Activated CD8-positive, alpha-beta T cell treated with anti-CD3 and anti-CD28 coated beads for 36 hours (primary cell): Measurements from ENCODE around the gene CFAP69. TPM values are rescaled to one million over a fixed set of nuclear protein-coding genes. Genes with fewer than 3 reads are reported as not detected.
"Not testable (repeated sequence)": the region's sequence is repeated elsewhere in the genome, so short reads cannot be mapped to it uniquely, and the experiment has no call there.

Experiments
- ATAC-seq: fragments of 200-7000 bp; cut with Tn5 transposase; one replicate; pipeline ENCODE4 v1.10.0; 2021; ENCODE audit warnings: mild to moderate bottlenecking, moderate library complexity
- CTCF ChIA-PET: fragments of 350-600 bp; sonication (Branson Sonifier 250); formaldehyde crosslinking; loops from one replicate; lab custom pipeline; 2021; ENCODE audit warnings: antibody characterized with exemption; lab: Charles Lee
- POLR2A ChIA-PET: fragments of 350-600 bp; sonication (Branson Sonifier 250); formaldehyde crosslinking; loops from one replicate; lab custom pipeline; 2021; ENCODE audit warnings: antibody characterized with exemption; lab: Charles Lee
- DNase-seq: peaks from one replicate; pipeline ENCODE4 v3.0.0-alpha.2; 2020
- H3K27ac Mint-ChIP-seq: one replicate; pipeline ENCODE4 v1.8.0; 2021; ENCODE audit warnings: mild to moderate bottlenecking, mixed read lengths
- H3K27me3 Mint-ChIP-seq: one replicate; pipeline ENCODE4 v1.8.0; 2021; ENCODE audit warnings: mixed read lengths
- H3K36me3 Mint-ChIP-seq: one replicate; pipeline ENCODE4 v1.8.0; 2021; ENCODE audit warnings: low read depth, mixed read lengths
- H3K4me1 Mint-ChIP-seq: one replicate; pipeline ENCODE4 v1.8.0; 2021; ENCODE audit warnings: low read depth, mixed read lengths
- H3K4me3 Mint-ChIP-seq: one replicate; pipeline ENCODE4 v1.8.0; 2021; ENCODE audit warnings: mild to moderate bottlenecking, moderate library complexity, mixed read lengths
- H3K9me3 Mint-ChIP-seq: one replicate; pipeline ENCODE4 v1.8.0; 2021; ENCODE audit warnings: mixed read lengths
- intact Hi-C: fragments of 100-400 bp; cut with micrococcal nuclease; formaldehyde crosslinking; loops from one replicate; pipeline ENCODE4 v1.10.0; 2022
- total RNA-seq, 2 experiments: library from RNA; stranded (reverse); gene quantifications; one replicate each; pipeline ENCODE4 v1.2.3, GENCODE V29; 2021
- TF ChIP-seq, protein P1 (sequence below): fragments of 200-600 bp; IDR thresholded peaks from one replicate; pipeline ENCODE4 v1.8.0; 2022; ENCODE audit warnings: antibody characterized with exemption, mild to moderate bottlenecking

The CFAP69 gene
- total RNA-seq, 2 experiments from 2014 or later = 0.07 to 0.69 TPM

DNA sequence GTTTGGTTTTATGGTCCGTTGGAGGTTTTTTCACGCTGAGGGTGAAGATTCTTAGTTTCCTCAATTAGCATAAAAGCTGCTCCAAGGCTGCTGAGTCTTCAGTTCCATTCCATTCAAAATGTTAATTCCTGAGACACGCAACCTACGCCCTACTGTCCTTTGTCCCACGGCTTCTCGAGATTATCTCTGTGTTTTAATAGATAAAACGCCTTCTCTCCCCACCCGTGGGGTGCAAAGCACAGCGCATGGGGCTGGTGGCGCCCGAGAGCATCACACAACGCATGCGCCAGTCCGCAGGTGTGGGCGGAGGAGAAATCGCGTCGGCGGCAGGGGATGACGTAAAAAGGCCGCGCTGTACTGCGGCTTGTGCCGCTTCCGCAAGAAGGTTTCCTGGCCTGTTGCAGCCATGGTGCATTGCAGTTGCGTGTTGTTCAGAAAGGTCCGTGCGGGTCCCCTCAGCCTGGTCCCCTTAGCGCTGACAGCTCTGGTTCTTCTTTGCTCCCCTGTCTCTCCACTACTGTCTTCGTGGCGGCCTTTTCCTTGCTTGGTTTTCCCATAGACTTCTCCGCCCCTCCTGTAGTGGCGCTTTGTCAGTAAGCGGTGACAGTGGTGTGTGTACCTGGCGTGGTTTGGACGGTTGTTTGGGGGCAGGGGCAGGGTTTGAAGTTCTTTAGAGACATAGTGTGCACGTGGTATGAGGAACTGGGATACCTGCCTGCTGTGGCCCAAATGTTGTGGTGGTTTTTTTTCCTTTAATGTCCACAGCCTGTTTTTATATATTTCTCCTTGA, 101.6 kb downstream of the CFAP69 start, which contains the start of gene GTPBP10:
GTPBP10 (plus strand) TSS at position 381 of the 790 bp plus-strand sequence; CDS start at position 407, 26 bp downstream.
- peak within 1 kb of the TSS; percentile 95 for H3K4me3 Mint-ChIP-seq
- H3K27me3 Mint-ChIP-seq = no peaks in the 10 kb centered on the region
- ATAC-seq (peak; percentile 97), DNase-seq (peak; percentile 96)
- ChIA-PET CTCF (interaction anchor here (0.5 to 1.7 kb wide), 17 partner anchors 8 to 184 kb away, joined by 3 to 6 read pairs (median 3); partner anchors contain the start of gene CLDN12), POLR2A (interaction anchor here (0.7 to 2.1 kb wide), 5 partner anchors 11 to 1899 kb away, joined by 3 to 14 read pairs (median 3); partner anchors contain the start of gene CLDN12)
- H3K4me1 Mint-ChIP-seq = peaks cover 39% of the 10 kb centered on the region
- H3K36me3 Mint-ChIP-seq = peaks cover 37% of the 10 kb centered on the region
- intact Hi-C loops = loop anchor here (5.0 kb wide), 1 partner anchor 56 kb away; the partner anchor contains the start of gene CLDN12
- peaks cover 2% of the 10 kb centered on the region for H3K9me3 Mint-ChIP-seq
- TF ChIP-seq, protein P1, sequence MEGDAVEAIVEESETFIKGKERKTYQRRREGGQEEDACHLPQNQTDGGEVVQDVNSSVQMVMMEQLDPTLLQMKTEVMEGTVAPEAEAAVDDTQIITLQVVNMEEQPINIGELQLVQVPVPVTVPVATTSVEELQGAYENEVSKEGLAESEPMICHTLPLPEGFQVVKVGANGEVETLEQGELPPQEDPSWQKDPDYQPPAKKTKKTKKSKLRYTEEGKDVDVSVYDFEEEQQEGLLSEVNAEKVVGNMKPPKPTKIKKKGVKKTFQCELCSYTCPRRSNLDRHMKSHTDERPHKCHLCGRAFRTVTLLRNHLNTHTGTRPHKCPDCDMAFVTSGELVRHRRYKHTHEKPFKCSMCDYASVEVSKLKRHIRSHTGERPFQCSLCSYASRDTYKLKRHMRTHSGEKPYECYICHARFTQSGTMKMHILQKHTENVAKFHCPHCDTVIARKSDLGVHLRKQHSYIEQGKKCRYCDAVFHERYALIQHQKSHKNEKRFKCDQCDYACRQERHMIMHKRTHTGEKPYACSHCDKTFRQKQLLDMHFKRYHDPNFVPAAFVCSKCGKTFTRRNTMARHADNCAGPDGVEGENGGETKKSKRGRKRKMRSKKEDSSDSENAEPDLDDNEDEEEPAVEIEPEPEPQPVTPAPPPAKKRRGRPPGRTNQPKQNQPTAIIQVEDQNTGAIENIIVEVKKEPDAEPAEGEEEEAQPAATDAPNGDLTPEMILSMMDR = peak; percentile 68
- H3K27ac Mint-ChIP-seq = peak within 1 kb of the TSS; percentile 98

DNA sequence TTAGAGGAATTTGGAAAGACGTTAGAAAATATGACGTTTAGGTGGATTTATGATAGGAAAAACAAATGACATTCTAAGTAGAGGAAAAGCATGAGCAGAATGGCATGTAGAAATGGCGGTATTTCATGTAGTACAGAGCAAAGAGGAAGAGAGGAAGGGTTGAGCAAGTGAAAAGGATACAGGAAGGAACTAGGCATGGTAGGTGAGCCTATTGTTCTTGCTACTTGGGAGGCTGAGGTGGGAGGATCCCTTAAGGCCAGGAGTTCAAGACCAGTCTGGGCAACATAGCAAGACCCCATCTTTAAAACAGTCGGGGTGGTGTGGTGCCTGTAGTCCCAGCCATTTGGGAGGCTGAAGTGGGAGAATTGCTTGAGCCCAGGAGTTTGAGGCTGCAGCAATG, 102.8 kb downstream of the CFAP69 start:
- H3K4me3 Mint-ChIP-seq = peak overlapping the region; percentile 95
- TF ChIP-seq, protein P1 = no peak
- intact Hi-C loops = loop anchor here (5.0 kb wide), 1 partner anchor 55 kb away; the partner anchor contains the start of gene CLDN12
- H3K27ac Mint-ChIP-seq = peak overlapping the region; percentile 98
- ChIA-PET CTCF (interaction anchor here (0.7 kb wide), 1 partner anchor 105 kb away, joined by 3 read pairs; no protein-coding TSS in a partner anchor), POLR2A (no interaction called here)
- no peak for DNase-seq
- no peaks in the 10 kb centered on the region for H3K27me3 Mint-ChIP-seq
- peaks cover 46% of the 10 kb centered on the region for H3K4me1 Mint-ChIP-seq
- ATAC-seq = no peak
- H3K9me3 Mint-ChIP-seq = peaks cover 2% of the 10 kb centered on the region
- peaks cover 47% of the 10 kb centered on the region for H3K36me3 Mint-ChIP-seq

DNA sequence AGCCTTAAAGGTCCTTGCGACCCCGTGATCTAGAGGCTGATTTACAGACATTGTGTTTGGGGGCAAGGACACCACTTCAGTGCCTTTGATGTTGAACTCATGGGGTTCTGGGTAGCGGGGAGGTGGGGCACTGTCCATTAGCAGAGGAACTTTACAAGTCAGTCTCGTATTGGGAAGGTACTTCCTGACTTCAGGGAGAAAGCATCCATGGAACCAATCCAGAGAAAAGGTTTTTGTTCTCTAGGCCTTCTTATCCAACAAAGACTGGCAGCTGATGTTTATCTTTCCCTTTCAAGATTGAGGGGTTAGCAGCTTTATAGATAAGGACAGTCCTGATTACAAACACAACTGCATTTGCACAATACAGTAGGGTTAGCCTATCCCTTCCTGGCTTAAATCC, 104.3 kb downstream of the CFAP69 start:
- Mint-ChIP-seq H3K9me3 (peaks cover 2% of the 10 kb centered on the region), H3K4me3 (no peak overlapping the region), H3K27me3 (no peaks in the 10 kb centered on the region), H3K4me1 (peaks cover 47% of the 10 kb centered on the region), H3K27ac (no peak overlapping the region), H3K36me3 (peaks cover 54% of the 10 kb centered on the region)
- DNase-seq = no peak
- TF ChIP-seq, protein P1 = no peak
- no peak for ATAC-seq
- ChIA-PET CTCF (interaction anchor here (1.0 kb wide), 1 partner anchor 10 kb away, joined by 3 read pairs; no protein-coding TSS in a partner anchor), POLR2A (no interaction called here)
- intact Hi-C loops = loop anchor here (5.0 kb wide), 1 partner anchor 53 kb away; the partner anchor contains the start of gene CLDN12

DNA sequence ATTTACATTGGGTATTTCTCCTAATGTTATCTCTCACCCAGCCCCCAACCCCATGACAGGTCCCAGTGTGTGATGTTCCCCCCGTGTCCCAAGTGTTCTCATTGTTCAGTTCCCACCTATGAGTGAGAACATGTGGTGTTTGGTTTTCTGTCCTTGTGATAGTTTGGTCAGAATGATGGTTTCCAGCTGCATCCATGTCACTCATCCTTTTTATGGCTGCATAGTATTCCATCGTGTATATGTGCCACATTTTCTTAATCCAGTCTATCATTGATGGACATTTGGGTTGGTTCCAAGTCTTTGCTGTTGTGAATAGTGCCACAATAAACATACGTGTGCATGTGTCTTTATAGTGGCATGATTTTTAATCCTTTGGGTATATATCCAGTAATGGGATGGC, 105.1 kb downstream of the CFAP69 start:
- CTCF ChIA-PET, DNase-seq, POLR2A ChIA-PET, ATAC-seq, intact Hi-C loops, H3K27me3 Mint-ChIP-seq, H3K27ac Mint-ChIP-seq, H3K4me3 Mint-ChIP-seq, H3K9me3 Mint-ChIP-seq: not testable (repeated sequence)
- Mint-ChIP-seq H3K4me1 (peaks cover 47% of the 10 kb centered on the region), H3K36me3 (peaks cover 57% of the 10 kb centered on the region)

DNA sequence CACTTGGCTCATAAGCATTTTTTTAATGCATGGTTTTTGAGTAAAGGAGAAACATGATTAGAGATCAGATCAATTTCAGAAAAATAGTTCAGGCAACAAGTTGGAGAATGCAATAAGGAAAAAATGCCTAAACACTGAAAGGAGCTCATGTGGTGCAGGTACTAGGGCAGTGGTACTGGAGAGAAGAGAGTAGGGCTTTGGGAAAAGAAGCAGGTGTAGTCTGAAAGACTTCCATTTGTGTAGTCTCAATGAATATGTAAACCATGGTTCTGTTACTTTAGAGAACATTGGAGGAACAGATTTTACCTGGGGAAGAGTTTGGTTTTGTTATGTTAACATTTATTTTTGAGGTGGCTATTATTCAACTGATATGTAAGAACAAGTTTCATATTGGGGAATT, 107.0 kb downstream of the CFAP69 start:
- no peak overlapping the region for H3K4me3 Mint-ChIP-seq
- no peaks in the 10 kb centered on the region for H3K27me3 Mint-ChIP-seq
- TF ChIP-seq, protein P1 = no peak
- H3K27ac Mint-ChIP-seq = no peak overlapping the region
- H3K4me1 Mint-ChIP-seq = peaks cover 46% of the 10 kb centered on the region
- POLR2A ChIA-PET = interaction anchor here (1.5 kb wide), 1 partner anchor 23 kb away, joined by 3 read pairs; no protein-coding TSS in a partner anchor
- no peak for ATAC-seq
- peaks cover 73% of the 10 kb centered on the region for H3K36me3 Mint-ChIP-seq
- DNase-seq = no peak
- H3K9me3 Mint-ChIP-seq = peaks cover 9% of the 10 kb centered on the region
- CTCF ChIA-PET = no interaction called here
- intact Hi-C loops = no loop called here

Other genes starting within 250 kb of the CFAP69 start
- under 1 TPM; 0.27 to 0.51 TPM for gene STEAP1, start 90.7 kb upstream of the CFAP69 start, total RNA-seq
- not detected for gene STEAP2, start 33.4 kb upstream of the CFAP69 start, total RNA-seq
- gene FAM237B, start 76.1 kb downstream of the CFAP69 start, total RNA-seq = not detected
- gene GTPBP10, start 101.5 kb downstream of the CFAP69 start, total RNA-seq = 10 to 100 TPM; 47.9 to 48.1 TPM
- gene CLDN12, start 158.3 kb downstream of the CFAP69 start, total RNA-seq = 1 to 10 TPM; 3.9 to 4.3 TPM
- gene PTTG1IP2, start 224.5 kb downstream of the CFAP69 start, total RNA-seq = not detected